ENCODE results near the gene CAPZB.
A peak's percentile ranks its signal among the peaks of the same experiment; 100 is the strongest.
"Not testable (repeated sequence)": the region's sequence is repeated elsewhere in the genome, so short reads cannot be mapped to it uniquely, and the experiment has no call there.

CAPZB gene

DNA sequence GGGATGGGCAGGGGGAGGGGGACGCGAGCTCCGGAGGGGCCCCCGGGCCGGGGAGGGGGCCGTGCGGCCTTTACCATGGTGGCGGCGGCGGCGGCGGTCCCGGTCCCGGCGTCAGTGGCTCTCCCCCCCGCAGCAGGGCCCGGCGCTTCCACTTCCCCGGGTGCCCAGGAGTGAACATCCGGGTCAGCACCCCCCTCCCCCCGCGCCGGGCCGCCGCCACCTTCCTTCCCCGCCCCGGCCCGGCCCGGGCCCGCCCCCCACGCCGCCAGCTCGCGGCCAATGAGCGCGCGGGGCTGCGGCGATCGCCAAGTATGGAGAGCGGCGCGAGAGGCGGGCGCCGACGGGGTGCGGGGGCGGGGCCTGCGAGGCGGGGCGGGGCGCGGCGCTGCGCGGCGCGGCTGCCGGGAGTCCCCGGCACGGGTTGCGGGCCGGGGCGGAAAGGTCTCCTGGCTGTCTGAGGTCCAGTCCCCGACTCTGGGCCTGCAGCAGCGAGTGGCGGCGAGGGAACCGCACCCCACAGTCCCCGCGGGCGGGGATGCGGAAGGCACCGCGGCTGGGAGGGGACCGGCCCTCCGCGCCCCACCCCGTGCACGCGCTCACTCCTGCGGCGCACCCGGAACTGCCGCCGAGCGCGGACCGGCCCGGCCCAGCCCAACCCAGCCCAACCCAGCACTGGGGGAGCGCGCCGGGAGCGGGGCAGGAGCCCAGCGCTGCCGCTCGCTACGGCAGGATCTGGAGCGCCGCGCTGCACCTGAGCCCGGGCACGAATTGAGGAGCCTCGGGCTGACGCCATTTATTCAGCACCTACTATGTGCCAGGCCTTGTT, at the start of gene CAPZB:
Gene CAPZB (minus strand): TSS at position 178 of the 826 bp plus-strand sequence. CDS start 101 bp downstream, at position 77.
- peak within 1 kb of the TSS; percentile 91 for H3K4me3 ChIP-seq (ENCODE audit: low read depth, low read length)

DNA sequence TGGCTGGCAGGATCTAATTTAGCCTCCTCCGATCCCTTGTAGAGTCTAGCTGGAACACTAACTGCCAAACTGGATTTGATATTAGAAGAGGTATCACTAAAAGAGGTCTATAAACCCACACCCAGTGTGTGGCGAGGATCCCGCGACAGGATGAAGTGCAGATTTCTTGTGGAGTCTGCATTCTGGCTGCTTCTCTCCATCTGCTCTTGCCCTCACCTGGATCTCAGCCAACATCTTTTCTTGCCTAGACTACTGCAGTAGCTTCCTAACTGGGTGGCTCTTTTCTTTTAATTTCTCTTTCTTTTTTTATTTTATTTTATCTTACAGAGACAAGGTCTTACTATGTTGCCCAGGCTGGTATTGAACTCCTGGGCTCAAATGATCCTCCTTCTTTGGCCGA, 48.9 kb upstream of the CAPZB start:
- H3K4me3 ChIP-seq (ENCODE audit: low read depth, low read length): no peak overlapping the region

DNA sequence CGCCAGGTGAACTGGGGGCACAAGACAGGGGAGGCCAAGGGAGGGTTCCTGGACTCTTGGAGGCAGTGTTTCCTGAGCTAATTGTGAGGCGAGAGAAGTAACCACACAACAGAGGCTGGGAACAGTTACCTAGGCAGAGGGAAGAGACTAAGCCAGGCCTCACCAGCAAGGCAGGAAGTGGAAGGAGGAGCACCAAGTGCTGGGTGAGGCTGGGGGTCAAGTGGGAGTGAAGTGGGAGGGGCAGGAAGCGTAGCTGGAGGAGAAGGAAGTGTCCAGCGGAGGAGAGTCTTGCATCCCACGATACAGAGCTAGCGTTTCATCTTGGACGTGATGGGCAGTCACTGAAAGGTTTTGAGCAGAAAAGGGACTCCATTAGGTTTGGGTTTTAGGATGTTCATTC, 48.3 kb upstream of the CAPZB start:
- H3K4me3 ChIP-seq (ENCODE audit: low read depth, low read length): no peak overlapping the region

DNA sequence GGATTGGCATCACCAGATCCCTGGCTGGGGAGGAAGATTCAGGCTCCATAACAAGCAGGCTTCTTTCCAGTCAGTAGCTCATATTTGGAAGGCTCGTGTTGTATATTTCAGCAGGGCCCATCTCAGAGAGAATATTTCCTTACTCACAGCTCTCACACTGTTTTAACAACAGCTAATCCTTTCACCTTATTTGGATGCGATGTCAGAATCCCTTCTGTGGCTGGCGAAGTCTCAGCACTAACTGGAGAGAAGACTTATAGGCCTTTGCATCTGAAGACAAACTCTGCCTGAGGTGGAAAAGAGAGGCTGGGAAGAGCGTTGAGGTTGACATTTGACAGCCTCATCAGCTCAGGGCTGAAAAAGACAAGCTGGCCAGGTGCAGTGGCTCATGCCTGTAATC, 47.2 kb upstream of the CAPZB start:
- no peak overlapping the region for H3K4me3 ChIP-seq (ENCODE audit: low read depth, low read length)

DNA sequence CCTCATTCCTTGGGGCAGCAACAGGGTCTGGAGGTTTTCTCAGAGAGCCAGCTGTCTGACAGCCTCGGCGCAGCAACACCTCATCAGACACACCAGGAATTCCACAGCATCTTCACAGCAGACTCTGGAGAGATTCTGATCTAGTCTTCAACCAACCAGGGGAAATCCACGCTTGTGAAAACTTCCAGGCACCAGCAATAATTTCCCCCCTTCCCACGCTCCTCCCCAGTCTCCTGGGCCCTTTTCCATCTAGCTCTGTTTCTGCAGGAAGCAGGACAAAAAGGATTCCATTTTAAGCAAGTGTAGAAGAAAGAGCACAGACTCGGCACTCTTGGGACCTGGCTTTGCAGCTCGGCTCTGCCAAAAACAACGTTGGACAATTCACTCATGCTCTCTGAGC, 44.3 kb upstream of the CAPZB start:
- no peak overlapping the region for H3K4me3 ChIP-seq (ENCODE audit: low read depth, low read length)

DNA sequence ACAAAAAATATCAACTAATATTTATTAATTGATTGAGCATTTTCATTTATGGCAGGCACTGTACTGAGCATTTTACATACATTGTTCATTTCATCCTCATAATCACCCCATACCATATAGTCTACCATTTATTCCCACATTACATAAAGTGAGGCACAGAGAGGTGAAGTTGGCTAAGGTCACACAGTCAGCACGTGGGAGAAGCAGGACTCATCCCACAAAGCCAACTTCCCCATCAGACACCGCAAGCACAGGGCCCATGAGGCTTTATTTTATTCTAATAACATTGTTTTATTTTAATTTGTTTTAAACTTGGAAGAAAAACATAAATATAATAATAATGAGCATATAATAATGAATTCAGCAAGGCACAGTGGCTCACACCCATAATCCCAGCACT, 43.1 kb upstream of the CAPZB start:
- no peak overlapping the region for H3K4me3 ChIP-seq (ENCODE audit: low read depth, low read length)

DNA sequence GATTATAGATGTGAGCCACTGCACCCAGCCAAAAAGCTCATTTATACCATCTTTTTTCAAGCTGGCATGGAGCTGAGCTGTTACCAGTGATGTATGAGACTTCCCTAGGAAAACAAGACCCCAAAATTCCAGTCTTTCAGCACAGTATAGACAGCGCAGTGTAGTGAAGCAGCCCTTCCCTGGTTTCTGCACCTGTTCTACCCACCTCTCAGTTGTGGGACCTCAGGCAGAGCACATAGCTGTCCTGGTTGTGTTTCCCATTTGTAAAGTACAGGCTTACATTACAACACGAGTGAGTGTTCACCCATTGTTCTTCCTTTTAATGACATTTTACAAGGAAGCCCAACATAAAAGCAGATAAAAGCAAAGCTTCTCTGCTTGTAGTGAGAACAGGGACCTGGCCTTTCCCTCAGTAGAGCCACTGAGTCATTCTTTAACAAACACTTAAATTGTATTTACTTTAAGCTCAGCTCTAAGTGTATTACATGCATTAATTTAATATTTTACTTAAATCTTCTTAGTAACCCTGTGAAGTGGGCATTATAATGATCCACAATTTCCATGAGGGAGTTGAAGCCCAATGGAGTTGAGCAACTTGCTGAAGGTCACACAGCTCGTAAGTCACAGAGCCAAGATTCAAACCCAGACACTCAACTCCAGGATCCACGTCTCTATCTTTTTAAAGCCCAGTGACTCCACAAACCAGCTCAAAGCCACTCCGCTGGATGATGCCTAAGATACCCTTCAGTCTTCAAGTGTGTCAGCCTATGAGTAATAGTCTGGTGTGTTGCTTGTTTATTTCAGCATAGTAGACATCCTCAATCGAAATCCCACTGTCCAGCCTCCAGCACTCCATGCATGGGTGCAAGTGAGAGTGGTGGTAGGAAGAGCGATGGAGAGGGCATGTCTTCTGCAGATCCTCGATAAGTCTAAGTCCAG, 40.5 kb upstream of the CAPZB start:
- no peak overlapping the region for H3K4me3 ChIP-seq (ENCODE audit: low read depth, low read length)

DNA sequence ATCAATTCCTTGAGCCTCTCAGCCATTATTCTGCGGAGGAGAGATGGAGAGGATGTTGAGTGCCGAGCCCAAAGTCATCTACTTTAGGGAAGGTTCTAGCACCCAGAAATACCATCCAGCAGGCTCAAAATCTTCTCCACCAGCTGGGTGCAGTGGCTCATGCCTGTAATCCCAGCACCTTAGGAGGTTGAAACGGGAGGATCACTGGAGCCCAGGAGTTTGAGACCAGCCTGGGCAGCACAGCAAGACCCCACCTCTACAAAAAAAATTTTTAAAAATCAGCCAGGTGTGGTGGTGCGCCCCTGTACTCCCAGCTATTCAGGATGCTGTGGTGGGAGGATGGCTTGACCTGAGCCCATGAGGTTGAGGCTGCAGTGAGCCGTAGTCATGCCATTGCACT, 39.5 kb upstream of the CAPZB start:
- no peak overlapping the region for H3K4me3 ChIP-seq (ENCODE audit: low read depth, low read length)

DNA sequence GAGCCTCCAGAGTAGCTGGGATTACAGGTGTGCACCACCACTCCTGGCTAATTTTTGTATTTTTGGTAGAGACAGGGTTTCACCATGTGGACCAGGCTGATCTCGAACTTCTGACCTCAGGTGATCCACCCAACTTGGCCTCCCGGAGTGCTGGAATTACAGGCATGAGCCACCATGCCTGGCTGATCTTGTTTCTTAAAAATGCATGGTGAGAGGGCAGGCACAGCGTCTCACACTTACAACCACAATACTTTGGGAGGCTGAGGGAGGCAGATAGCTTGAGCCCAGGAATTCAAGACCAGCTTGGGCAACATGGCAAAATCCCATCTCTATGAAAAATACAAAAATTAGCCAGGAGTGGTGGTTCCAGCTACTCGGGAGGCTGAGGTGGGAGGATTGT, 37.2 kb upstream of the CAPZB start:
- not testable (repeated sequence) for H3K4me3 ChIP-seq (ENCODE audit: low read depth, low read length)

DNA sequence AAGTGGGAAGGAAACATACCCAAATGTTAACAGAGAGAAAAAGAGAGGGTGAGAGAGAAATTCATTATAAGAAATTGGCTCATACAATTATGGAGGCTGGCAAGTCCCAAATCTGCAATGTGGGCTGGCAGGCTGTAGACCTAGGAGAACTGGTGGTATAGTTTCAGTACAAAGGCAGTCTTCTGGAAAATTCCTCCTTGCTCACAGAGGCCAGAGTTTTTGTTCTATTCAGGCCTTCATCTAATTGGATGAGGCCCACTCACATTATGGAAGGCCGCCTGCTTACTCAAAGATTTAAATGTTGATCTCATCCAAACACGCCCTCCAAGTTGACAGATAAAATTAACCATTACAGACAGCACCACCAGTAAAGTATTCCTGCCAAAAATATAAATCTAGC, 36.1 kb upstream of the CAPZB start:
- H3K4me3 ChIP-seq (ENCODE audit: low read depth, low read length): no peak overlapping the region

DNA sequence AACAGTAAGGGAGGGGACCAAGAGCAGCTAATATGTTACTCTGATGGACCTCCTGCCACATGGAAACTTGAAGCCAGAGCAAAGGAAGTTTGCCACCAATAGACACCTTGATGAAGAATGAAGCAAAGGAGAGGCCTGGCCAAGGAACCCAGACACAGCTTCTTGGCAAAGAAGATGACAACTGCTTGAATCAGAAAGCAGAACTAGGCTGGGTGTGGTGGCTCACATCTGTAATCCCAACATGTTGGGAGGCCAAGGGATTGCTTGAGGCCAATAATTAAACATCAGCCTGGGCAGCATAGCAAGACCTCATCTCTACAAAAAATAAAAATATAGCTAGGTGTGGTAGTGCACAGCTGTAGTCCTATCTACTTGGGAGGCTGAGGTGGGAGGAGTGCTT, 31.7 kb upstream of the CAPZB start:
- H3K4me3 ChIP-seq (ENCODE audit: low read depth, low read length): no peak overlapping the region

DNA sequence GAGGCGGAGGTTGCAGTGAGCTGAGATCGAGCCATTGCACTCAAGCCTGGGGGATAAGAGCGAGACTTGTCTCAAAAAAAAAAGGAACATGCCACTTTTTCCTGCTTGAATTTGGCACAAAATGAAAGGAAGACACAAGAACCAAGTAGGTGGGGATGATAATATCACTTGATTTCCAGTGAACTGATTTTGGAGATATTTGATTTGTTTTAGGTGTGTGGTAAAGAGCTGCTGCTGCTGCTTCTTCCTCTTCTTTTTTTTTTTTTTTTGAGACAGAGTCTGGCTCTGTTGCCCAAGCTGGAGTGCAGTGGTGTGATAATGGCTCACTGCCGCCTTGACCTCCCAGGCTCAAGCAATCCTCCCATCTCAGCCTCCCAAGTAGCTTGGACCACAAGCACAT, 29.9 kb upstream of the CAPZB start:
- no peak overlapping the region for H3K4me3 ChIP-seq (ENCODE audit: low read depth, low read length)

DNA sequence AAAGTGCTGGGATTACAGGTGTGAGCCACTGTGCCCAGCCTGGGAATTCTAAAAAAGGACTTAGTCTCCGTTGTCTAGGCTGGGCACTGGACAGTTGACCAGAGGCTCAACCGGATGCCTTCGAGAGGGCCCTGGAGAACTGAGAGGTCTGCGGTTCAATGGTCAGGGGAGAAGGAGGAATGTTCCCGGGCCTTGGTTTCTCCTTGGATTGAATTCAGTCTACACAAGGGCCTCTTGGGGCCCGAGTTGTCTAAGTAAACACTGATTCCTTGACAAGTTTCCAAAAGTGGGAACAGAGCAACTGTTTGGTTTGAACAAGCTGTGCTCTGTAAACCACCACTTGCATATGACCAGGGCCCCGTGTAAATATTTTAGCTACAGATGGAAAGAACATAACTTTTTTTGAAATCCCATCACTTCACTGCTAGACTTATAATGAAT, 29.1 kb upstream of the CAPZB start:
- no peak overlapping the region for H3K4me3 ChIP-seq (ENCODE audit: low read depth, low read length)

DNA sequence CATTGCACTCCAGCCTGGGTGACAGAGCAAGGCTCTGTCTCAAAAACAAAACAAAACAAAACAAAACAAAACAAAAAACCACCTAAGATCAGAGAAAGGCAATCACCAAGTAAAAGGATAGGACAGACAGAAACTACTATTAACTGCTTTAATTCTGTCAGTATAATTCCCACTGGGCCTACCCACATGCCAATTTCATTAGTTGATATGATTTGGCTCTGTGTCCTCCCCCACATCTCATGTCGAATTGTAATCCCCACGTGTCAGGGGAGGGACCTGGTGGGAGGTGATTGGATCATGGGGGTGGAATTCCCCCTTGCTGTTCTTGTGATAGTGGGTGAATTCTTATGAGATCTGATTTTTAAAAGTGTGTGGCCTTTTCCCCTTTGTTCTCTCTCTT, 27.2 kb upstream of the CAPZB start:
- no peak overlapping the region for H3K4me3 ChIP-seq (ENCODE audit: low read depth, low read length)

DNA sequence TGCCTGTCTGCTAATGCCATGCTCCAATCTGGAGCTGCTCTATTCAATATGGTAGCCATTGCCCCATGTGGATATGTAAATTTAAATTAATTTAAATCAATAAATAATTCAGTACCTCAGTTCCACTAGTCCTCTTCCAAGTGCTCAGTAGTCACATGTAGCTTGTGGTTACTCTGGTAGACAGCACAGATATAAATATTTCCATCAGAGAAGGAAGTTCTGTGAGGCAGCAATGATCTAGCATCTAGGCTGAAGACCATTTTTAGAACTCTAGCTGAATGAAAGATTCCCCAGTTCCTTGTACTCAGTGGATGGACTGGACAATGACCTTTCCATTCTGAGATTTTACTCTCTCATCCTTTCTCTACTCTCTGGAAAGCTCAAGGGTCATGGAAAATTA, 25.8 kb upstream of the CAPZB start:
- H3K4me3 ChIP-seq (ENCODE audit: low read depth, low read length): no peak overlapping the region

DNA sequence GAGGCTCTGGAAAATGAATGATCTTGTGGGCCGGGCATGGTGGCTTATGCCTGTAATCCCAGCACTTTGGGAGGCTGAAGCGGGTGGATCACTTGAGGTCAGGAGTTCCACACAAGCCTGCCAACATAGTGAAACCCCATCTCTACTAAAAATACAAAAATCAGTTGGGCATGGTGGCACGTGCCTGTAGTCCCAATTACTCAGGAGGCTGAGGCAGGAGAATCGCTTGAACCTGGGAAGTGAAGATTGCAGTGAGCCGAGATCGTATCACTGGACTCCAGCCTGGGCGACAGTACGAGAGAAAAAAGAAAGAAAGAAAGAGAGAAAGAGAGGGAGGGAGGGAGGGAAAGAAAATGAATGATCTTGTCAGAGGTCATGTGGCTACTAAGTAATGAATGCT, 24.3 kb upstream of the CAPZB start:
- not testable (repeated sequence) for H3K4me3 ChIP-seq (ENCODE audit: low read depth, low read length)

DNA sequence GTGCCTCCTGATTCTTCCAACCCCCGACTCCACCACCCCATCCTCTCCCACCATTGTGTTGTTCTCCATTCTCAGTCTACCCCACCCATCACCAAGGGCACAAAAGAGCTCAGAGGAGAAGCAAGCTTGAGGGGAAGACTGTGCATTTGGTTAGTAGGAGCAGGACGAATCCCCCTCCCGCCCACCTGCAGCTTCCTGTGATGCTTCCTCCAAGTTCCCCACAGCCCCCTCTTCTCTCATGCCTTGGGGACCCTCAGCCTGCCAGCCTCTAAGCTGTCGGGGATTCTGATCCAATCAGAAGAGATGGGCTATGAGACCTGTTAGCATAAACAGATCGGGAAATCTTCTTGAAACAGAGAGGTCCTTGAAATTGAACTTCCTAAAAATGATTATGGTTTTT, 22.2 kb upstream of the CAPZB start:
- H3K4me3 ChIP-seq (ENCODE audit: low read depth, low read length): no peak overlapping the region

DNA sequence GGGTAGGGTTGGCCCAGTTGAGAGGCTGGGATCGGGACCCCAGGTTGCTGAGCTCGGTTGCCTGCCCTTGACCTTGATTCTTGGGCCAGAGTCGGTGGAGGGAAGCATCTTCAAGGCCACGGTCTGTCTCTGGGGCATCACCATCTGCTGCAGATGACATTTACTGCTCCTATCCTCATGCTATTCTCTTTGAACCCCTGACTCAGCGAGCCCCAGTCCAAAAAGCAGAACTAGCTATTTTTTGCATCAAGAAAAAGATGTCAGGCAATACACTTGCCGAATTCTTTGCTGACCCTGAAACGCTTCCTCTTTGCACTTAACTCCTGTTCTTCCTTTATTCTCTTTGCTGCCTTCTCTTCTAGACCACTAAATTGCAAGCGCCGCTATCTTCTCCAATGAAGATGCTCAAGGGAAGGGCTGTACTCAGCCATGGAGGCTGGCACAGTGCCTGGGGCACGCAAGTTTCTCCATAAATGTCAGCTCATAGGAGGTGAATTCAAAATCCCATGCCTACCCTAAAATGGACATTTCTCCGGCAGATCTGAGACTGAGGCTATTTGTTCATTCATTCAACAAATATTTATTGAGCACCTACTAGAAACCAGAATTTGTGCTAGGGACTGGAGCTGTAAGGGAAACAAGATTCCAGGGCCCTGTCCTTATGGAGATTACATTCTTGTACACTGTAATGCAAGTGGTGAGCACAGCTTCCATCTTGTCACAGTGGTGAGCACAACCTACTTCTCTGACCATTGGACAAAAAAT, 20.5 kb upstream of the CAPZB start:
- H3K4me3 ChIP-seq (ENCODE audit: low read depth, low read length): no peak overlapping the region

DNA sequence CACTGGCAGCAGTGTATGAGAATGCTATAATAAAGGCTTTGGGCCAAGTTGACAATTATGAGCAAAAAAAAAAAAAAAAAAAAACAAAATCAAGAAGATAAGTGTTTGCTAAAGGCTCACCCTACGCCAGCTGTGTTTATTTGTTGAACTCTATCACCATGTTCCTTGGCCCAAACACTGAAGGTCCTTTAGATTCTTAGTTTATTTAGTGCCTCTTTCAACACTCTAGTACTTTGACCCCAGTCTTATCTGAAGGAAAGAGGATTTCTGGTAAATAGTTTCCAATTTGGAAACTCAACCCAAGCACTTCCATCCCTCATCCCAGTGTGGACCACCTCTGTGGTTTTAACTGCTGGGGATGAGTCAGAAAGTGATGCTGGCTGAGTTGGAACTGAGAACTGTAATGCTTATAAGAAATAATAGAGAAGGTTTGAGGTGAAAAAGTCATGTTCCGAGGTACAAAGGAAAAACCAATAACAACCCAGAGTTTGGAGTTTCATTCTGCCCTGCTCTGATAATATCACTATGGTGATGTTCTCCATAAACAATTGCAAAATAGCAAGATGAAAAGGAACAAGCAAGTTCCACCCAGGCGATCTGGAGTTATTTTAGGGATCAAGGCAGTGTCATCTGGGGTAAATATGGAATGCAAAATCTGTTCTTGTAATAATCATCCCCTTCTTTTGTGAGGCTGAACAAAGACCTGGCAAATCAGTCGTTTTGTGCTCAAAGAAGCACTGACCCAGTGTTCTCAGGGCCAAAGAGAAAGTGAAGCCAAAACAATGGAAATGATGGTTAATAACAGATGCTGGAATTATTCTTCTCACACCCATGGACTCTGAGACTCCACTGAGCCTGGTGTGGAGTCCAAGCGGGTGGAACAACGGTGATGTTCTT, 19.7 kb upstream of the CAPZB start:
- no peak overlapping the region for H3K4me3 ChIP-seq (ENCODE audit: low read depth, low read length)

DNA sequence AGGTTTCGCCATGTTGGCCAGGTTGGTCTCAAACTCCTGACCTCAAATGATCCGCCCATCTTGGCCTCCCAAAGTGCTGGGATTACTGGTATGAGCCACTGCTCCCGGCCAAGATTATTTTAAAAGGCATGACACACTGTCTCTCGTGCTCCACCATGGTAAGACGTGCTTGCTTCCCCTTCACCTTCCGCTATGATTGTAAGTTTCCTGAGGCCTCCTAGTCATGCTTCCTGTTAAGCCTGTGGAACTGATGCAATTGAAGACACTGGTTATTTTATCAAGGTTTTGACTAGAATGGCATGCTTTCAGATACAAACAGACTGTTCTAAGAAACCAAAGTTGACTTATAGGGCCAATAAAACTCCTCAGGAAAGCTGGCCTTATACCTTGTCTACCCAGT, 16.9 kb upstream of the CAPZB start:
- H3K4me3 ChIP-seq (ENCODE audit: low read depth, low read length): not testable (repeated sequence)
